Measurements from ENCODE around the gene SPOCD1. TPM values are rescaled to one million over a fixed set of nuclear protein-coding genes. Genes with fewer than 3 reads are reported as not detected.

SPOCD1 gene
- total and polyA plus RNA-seq, 2 experiments from 2014 or later, result 0.73 to 1.3 TPM

GRCh38 chr1:31855038-31855845, 39.4 kb upstream of the SPOCD1 start:
- ATAC-seq, result no peak
- H3K4me1 ChIP-seq (ENCODE audit: insufficient read depth), result no peaks in the 10 kb centered on the region
- no peak for DNase-seq (ENCODE audit: low spot score)
- H3K36me3 ChIP-seq (ENCODE audit: insufficient read depth), result no peaks in the 10 kb centered on the region
- H4K20me1 ChIP-seq (replicated peaks; ENCODE audit: insufficient read depth), result no peaks in the 10 kb centered on the region
- no peak overlapping the region for H3K4me2 ChIP-seq
- no peak overlapping the region for H3K27ac ChIP-seq (ENCODE audit: low read depth)
- Mint-ChIP-seq H3K4me1 (no peaks in the 10 kb centered on the region), H3K36me3 (ENCODE audit: low read depth) (no peaks in the 10 kb centered on the region), H3K27me3 (ENCODE audit: insufficient read depth, low read depth, poor library complexity) (no peaks in the 10 kb centered on the region), H3K4me3 (no peak overlapping the region), H3K27ac (no peak overlapping the region), H3K9me3 (no peaks in the 10 kb centered on the region)
- H3K27me3 ChIP-seq (ENCODE audit: insufficient read depth), result no peaks in the 10 kb centered on the region
- H3K4me3 ChIP-seq, result no peak overlapping the region
- no peak for TF ChIP-seq ZNF114 (CRISPR knock-in tag; IDR thresholded peaks at IDR 0.05)
- no peak for TF ChIP-seq NANOG (IDR thresholded peaks at IDR 0.05; ENCODE audit: borderline replicate concordance)
- no peak for TF ChIP-seq EZH2 (IDR thresholded peaks at IDR 0.05; ENCODE audit: low read depth, unreplicated experiment)
- no peak for TF ChIP-seq EZH2phosphoT487 (IDR thresholded peaks at IDR 0.05; ENCODE audit: unreplicated experiment)
- no peak for TF ChIP-seq ZNF462 (CRISPR knock-in tag; IDR thresholded peaks at IDR 0.05)
- no peak for TF ChIP-seq CREB1 (CRISPR knock-in tag; IDR thresholded peaks at IDR 0.05; ENCODE audit: low read depth)
- TF ChIP-seq ETS1 (IDR thresholded peaks at IDR 0.05), result no peak
- no peak for TF ChIP-seq POLR2AphosphoS5 (IDR thresholded peaks at IDR 0.05; ENCODE audit: low read depth)
- no peak for TF ChIP-seq JUNB (IDR thresholded peaks at IDR 0.05; ENCODE audit: unreplicated experiment)
- no peak for TF ChIP-seq ZNF331 (CRISPR knock-in tag; IDR thresholded peaks at IDR 0.05; ENCODE audit: low read depth)
- TF ChIP-seq CTCF (conservative IDR thresholded peaks at IDR 0.05; ENCODE audit: low read depth in 2 of 2), result no peak
- no peak for TF ChIP-seq REST (IDR thresholded peaks at IDR 0.05; ENCODE audit: unreplicated experiment)
- no peak for TF ChIP-seq STAT1 (IDR thresholded peaks at IDR 0.05; ENCODE audit: unreplicated experiment)
- H3K79me2 ChIP-seq (replicated peaks; ENCODE audit: insufficient read depth), result no peaks in the 10 kb centered on the region
- H2AFZ ChIP-seq, result peak overlapping the region; percentile 66
- H3F3A ChIP-seq (replicated peaks; ENCODE audit: low read depth), result no peaks in the 10 kb centered on the region
- H3K9me2 ChIP-seq (ENCODE audit: insufficient read depth), result no peaks in the 10 kb centered on the region

All from GM23338 (cell line).